ENCODE data around the gene KLK8.
"Not testable (repeated sequence)": the region's sequence is repeated elsewhere in the genome, so short reads cannot be mapped to it uniquely, and the experiment has no call there.

Gene KLK8

GRCh38 chr19:51018745-51019543, 17.5 kb upstream of the KLK8 start:
- no peak for DNase-seq (ENCODE audit: low read depth, low spot score)

GRCh38 chr19:51016798-51017683, 15.6 kb upstream of the KLK8 start:
- no peak for DNase-seq (ENCODE audit: low read depth, low spot score)

DNA sequence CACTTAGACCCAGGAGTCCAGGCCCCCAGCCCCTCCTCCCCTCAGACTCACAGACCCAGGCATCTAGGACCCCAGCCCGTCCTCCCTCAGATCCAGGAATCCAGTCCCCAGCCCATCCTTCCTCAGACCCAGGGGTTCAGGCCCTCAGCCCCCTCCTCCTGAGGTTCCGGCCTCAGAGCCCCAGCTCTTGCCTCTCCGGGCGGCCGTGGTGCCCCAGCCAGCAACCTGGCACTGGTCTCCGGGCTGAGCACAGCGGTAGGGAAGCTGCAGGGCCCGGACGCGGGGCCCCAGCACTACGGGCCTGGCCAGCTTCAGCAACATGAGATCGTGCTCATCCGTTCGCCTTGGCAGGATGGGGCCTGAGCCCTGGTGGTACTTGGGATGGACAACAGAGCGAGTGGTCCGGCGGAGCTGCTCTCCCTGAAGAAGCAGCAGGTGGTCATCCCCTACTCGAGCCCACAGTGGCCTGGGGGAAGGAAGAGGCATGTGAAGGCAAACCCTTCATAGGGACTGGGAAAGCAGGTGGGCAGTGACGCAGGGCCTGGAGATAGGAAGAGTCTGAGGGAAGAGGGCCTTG, 14.4 kb upstream of the KLK8 start:
- DNase-seq (ENCODE audit: low read depth, low spot score), result no peak

GRCh38 chr19:51014242-51014641, 12.8 kb upstream of the KLK8 start:
- no peak for DNase-seq (ENCODE audit: low read depth, low spot score)

GRCh38 chr19:51012661-51013190, 11.3 kb upstream of the KLK8 start:
- no peak for DNase-seq (ENCODE audit: low read depth, low spot score)

- DNase-seq (ENCODE audit: low read depth, low spot score), result no peak
Measured at GRCh38 chr19:51010066-51010795, 8.8 kb upstream of the KLK8 start.

GRCh38 chr19:51009061-51009891, 7.9 kb upstream of the KLK8 start:
- no peak for DNase-seq (ENCODE audit: low read depth, low spot score)

DNA sequence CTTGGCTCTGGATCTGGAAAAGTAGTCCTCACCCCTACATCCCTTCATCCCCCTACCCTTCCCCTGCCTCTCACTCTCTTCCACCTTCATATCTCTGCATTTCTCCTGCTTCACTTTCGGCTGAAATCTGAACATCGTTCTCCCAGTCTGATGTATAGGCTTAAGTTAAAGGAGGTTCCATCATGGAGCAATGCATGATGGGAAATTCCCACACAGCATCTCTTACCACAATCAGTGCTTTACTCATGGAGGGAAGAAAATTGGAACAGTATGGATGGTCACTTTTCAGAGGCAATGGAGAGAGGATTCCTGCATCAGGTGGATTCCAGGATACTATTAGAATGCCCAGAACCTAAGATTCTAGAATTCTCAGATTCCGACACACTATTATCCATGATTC, 6.1 kb upstream of the KLK8 start:
- no peak for DNase-seq (ENCODE audit: low read depth, low spot score)

- DNase-seq (ENCODE audit: low read depth, low spot score), result no peak
Measured at GRCh38 chr19:51006406-51006805, 5.0 kb upstream of the KLK8 start.

GRCh38 chr19:51005248-51005647, 3.8 kb upstream of the KLK8 start:
- DNase-seq (ENCODE audit: low read depth, low spot score), result no peak

GRCh38 chr19:51003316-51003715, 1.9 kb upstream of the KLK8 start:
- no peak for DNase-seq (ENCODE audit: low read depth, low spot score)

- DNase-seq (ENCODE audit: low read depth, low spot score), result peak; percentile 81
Measured at GRCh38 chr19:51002542-51003311, 1.3 kb upstream of the KLK8 start.

GRCh38 chr19:51002089-51002532, 707 bp upstream of the KLK8 start:
- no peak for DNase-seq (ENCODE audit: low read depth, low spot score)

- DNase-seq (ENCODE audit: low read depth, low spot score), result no peak
Measured at GRCh38 chr19:51000981-51001380, 423 bp downstream of the KLK8 start.

GRCh38 chr19:51000426-51000825, 978 bp downstream of the KLK8 start:
- DNase-seq (ENCODE audit: low read depth, low spot score), result no peak

- no peak for DNase-seq (ENCODE audit: low read depth, low spot score)
Measured at GRCh38 chr19:50998686-50999085, 2.7 kb downstream of the KLK8 start.

GRCh38 chr19:50998061-50998460, 3.3 kb downstream of the KLK8 start:
- DNase-seq (ENCODE audit: low read depth, low spot score), result no peak

GRCh38 chr19:50994129-50994528, 7.3 kb downstream of the KLK8 start:
- DNase-seq (ENCODE audit: low read depth, low spot score), result no peak

- no peak for DNase-seq (ENCODE audit: low read depth, low spot score)
Measured at GRCh38 chr19:50992666-50993035, 8.8 kb downstream of the KLK8 start.

DNA sequence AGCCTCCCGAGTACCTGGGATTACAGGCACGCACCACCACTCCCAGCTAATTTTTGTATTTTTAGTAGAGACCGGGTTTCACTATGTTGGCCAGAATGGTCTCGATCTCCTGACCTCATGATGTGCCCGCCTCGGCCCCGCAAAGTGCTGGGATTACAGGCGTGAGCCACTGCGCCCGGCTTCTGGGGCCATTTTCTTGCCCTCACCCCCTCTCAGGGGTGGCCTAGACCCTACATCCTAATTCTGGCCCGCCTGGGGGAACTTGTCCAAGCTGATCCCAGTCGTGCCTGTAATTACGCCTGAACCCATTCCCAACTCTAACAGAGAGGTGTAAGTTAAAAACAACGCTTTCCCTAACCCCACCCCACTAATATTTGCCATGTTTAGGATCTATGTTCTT, 17.0 kb downstream of the KLK8 start:
- not testable (repeated sequence) for DNase-seq (ENCODE audit: low read depth, low spot score)
